Right kidney (tissue), 9 donors: ENCODE measurements around the gene ZNF426.
A peak's percentile ranks its signal among the peaks of the same experiment; 100 is the strongest.
"Not testable (repeated sequence)": the region's sequence is repeated elsewhere in the genome, so short reads cannot be mapped to it uniquely, and the experiment has no call there.

ENCODE experiments used
- DNase-seq: peaks from one replicate; pipeline ENCODE4 v3.0.0-alpha.2; 2016
- long read RNA-seq, 8 donors: transcript quantifications; one replicate each; lab custom pipeline, GENCODE V29; 2026

Gene ZNF426
- long read RNA-seq, donor 1 = 0 reads
- long read RNA-seq, donor 2, full-length matches to known transcripts = 1 of 1 reads
- long read RNA-seq, donor 2, partial matches to known transcripts = 0 of 1 reads
- long read RNA-seq, donor 2, other reads (novel, unspliced or antisense) = 0 of 1 reads
- long read RNA-seq, donor 3, partial matches to known transcripts = 0 of 1 reads
- long read RNA-seq, donor 3, other reads (novel, unspliced or antisense) = 0 of 1 reads
- long read RNA-seq, donor 4, partial matches to known transcripts = 7 of 8 reads
- long read RNA-seq, donor 4, other reads (novel, unspliced or antisense) = 0 of 8 reads
- long read RNA-seq, donor 5, full-length matches to known transcripts = 1 of 1 reads
- long read RNA-seq, donor 5, partial matches to known transcripts = 0 of 1 reads
- long read RNA-seq, donor 5, other reads (novel, unspliced or antisense) = 0 of 1 reads
- long read RNA-seq, donor 6, full-length matches to known transcripts = 1 of 1 reads
- long read RNA-seq, donor 6, partial matches to known transcripts = 0 of 1 reads
- long read RNA-seq, donor 6, other reads (novel, unspliced or antisense) = 0 of 1 reads
- long read RNA-seq, donor 7 = 0 reads
- long read RNA-seq, donor 8, full-length matches to known transcripts = 1 of 1 reads
- long read RNA-seq, donor 8, partial matches to known transcripts = 0 of 1 reads
- long read RNA-seq, donor 8, other reads (novel, unspliced or antisense) = 0 of 1 reads

GRCh38 chr19:9538183-9539058, at the start of gene ZNF426:
Gene ZNF426 (minus strand): TSS chr19:9538645. CDS start chr19:9536232, 2,413 bp downstream.
- DNase-seq = peak; percentile 96

- DNase-seq = peak; percentile 32
These were observed 48.3 kb upstream of the ZNF426 start for GRCh38 chr19:9586764-9587163.

GRCh38 chr19:9584073-9584833, 45.8 kb upstream of the ZNF426 start, which contains the start of gene ZNF121:
Gene ZNF121 (minus strand): TSS chr19:9584504. CDS start chr19:9568097, 16,407 bp downstream.
- peak; percentile 96 for DNase-seq

- not testable (repeated sequence) for DNase-seq
These were observed 43.8 kb upstream of the ZNF426 start for GRCh38 chr19:9582081-9582725.

- no peak for DNase-seq
These were observed 42.3 kb upstream of the ZNF426 start for GRCh38 chr19:9580728-9581127.

- DNase-seq = no peak
These were observed 31.8 kb upstream of the ZNF426 start for GRCh38 chr19:9570255-9570654.

GRCh38 chr19:9566729-9567128, 28.3 kb upstream of the ZNF426 start:
- no peak for DNase-seq

- DNase-seq = no peak
These were observed 27.7 kb upstream of the ZNF426 start for GRCh38 chr19:9565900-9566705.

GRCh38 chr19:9552536-9553274, 14.3 kb upstream of the ZNF426 start:
- no peak for DNase-seq

- no peak for DNase-seq
These were observed 9.4 kb upstream of the ZNF426 start for GRCh38 chr19:9547870-9548269.

- not testable (repeated sequence) for DNase-seq
These were observed 2.8 kb upstream of the ZNF426 start for GRCh38 chr19:9541281-9541680.

- DNase-seq = not testable (repeated sequence)
These were observed 1.5 kb upstream of the ZNF426 start for GRCh38 chr19:9539921-9540320.

GRCh38 chr19:9539201-9539600, 756 bp upstream of the ZNF426 start:
- not testable (repeated sequence) for DNase-seq

GRCh38 chr19:9535934-9536333, 2.5 kb downstream of the ZNF426 start:
- no peak for DNase-seq

GRCh38 chr19:9531933-9532332, 6.5 kb downstream of the ZNF426 start:
- no peak for DNase-seq

- no peak for DNase-seq
These were observed 9.6 kb downstream of the ZNF426 start for GRCh38 chr19:9528757-9529336.

GRCh38 chr19:9523885-9524474, 14.5 kb downstream of the ZNF426 start:
- DNase-seq = no peak

- no peak for DNase-seq
These were observed 31.2 kb downstream of the ZNF426 start for GRCh38 chr19:9507285-9507684.

- no peak for DNase-seq
These were observed 37.6 kb downstream of the ZNF426 start for GRCh38 chr19:9500796-9501195.
